ENCODE measurements around the gene PLXNB3.
"Not testable (repeated sequence)": the region's sequence is repeated elsewhere in the genome, so short reads cannot be mapped to it uniquely, and the experiment has no call there.

Gene PLXNB3

DNA sequence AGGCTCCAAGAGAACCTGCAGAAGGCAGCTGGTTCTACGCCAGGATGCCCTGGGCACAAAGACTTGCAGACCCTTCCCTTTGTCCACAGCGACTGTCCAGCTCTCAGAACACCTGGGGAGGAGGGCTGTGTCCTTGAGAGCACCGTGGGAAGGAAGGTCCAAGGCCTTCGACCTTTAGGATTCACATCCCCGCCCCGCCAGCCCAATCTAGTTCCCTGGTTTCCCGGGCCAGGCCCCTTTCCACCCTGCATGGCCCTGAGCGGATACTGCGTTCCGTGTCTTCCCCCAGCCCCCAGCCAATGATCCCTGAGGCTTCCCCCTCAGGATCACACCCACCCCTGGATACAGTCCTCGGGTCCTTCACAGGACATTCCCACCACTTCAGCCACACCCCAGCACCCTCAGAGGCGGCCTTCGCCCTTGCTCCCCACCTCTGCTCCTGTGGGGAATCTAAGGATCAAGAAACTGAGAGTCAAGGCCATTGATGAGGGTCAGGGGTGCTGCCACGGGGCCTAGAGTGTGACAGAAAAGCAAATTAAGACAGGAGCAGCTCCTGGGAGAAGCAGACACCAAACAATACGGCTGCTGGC lies 30.3 kb upstream of the PLXNB3 start:
- DNase-seq, result no peak

DNA sequence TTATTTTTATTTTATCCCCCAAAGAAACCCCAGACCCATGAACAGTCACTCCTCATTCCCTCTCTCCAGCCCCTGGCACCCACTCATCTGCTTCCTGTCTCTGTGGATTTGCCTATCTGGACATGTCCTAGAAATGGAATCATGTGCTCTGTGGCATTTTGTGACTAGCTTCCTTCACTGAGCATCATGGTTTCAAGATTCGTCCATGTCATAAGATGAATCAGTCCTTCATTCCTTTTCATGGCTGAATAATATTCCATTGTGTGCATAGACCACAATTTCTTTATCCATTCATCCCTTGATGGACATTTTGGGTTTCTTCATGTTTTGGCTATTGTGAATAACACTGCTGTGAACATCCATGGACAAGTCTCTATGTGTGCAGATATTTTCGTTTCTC lies 29.2 kb upstream of the PLXNB3 start:
- no peak for DNase-seq

DNA sequence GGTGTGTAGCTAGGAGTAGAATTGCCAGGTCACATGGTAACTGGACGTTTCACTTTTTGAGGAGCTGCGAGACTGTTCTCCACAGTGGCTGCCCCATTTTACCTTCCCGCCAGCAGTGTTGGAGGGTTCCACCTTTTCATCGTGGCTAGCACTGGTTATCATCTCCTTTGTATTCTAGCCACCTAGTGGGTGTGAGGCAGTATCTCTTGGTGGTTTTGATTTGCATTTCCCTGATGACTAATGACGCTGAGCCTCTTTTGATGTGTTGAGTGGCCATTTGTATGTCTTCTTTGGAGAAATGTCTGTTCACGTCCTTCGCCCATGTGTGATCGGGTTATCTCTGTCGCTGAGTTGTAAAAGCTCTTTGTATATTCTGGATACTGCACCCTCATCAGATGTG lies 28.8 kb upstream of the PLXNB3 start:
- no peak for DNase-seq

DNA sequence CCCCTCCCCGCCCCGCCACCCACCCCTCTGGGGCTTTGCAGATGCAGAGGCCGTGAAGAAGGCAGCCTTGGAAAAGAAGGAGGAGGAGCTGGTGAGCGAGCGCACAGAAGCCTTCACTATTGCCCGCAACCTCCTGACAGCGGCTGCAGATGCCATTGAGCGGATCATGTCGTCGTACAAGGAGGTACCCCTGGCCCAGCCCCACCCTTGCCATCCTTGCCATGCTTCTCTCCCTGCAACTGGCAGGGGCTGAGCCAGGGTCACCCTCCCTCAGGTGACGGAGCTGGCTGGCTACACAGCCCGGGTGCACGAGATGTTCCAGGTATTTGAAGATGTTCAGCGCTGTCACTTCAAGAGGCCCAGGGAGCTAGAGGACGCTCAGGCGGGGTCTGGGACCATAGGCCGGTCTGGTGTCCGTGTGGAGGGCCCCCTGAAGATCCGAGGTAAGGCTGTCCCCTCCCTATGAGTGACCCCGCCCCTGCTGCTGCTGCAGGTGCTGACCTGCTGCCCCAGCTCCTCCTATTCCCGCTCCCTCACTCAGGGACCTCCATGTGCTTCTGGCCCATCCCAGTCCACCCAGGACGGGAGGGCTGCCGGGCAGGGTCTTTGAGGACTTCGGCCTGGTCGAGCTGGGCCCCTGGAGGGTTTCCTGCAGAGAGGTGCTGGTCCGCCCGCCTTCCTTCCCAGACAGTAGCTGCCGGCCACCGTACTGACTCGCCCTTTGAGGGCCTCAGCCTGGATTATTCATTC lies 27.8 kb upstream of the PLXNB3 start:
- no peak for DNase-seq

DNA sequence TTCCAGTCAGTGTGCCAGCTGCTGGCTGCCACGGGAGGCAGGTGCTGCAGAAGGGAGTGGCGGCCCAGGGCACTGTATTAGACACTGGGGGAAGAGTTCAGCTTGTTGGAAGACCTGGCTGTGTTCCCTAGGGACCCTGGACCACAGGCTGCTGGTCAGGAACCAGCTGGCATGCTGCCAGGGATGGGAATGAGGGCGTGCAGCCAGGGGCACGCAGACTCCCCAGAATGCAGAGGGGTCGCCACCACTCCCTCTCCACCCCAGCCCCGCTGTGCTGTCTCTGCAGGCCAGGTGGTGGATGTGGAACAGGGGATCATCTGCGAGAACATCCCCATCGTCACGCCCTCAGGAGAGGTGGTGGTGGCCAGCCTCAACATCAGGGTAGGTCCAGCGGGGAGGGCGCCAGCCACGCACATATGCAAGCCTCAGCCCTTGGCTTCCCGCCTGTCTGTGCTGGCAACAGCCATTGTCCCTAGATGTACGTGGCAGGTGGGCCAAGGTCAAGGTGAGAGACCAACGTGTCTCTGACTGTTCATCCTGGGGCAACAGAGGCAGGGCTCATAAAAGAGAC lies 27.1 kb upstream of the PLXNB3 start:
- DNase-seq, result no peak

DNA sequence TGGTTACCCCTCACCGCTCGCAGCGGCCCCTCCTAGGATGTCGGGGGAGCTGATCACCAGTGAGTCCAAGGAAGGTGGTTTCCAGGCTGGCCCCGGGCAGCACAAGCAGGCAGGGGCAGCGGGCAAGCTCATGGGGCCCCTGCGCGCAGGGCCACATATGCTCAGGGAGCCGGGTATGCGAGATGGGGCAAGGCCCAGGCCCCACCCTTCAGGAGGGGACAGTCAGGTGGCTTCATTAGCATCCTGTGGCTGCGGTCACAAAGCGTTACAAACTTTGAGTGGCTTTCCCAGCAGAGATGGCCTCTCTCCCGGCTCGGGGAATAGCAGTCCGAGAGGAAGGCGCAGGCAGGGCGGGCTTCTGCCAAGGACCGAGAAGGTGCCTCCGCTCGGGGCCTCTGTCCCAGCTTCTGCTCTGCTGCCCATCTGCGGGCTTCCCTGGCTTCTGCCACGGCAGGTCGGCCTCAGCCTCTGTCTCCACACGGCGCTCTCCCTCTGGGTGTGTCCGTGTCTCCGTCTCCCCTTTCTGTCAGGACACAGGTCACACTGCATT lies 25.9 kb upstream of the PLXNB3 start:
- DNase-seq, result no peak

DNA sequence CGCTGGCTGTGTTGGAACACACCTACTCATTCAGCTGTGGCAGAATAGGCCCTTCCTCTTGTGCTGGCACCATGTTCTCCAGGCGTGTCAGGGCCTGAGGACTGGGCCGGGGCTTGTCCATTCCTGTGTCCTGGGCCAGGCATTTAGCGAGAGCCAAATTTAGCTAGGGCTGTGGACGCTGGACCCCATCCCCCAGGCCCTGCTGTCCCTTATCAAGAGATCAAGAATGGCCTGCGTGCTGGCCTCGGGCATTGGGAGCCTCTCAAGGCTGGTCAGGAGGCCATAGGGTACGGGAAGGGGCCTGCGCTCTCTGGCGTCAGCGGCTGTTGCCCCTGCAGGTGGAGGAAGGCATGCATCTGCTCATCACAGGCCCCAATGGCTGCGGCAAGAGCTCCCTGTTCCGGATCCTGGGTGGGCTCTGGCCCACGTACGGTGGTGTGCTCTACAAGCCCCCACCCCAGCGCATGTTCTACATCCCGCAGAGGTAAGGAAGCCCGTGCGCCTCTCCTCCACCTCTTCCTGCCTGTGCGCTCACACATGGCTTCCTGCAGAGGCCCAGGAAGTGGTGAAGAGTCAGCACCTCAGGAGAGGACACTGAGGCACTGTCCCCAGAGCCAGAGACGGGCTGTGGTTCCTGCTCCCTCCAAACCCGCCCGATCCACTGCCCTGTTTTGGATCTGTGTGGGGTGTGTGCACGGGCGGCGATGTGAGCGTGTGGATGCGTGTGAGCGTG lies 24.1 kb upstream of the PLXNB3 start:
- DNase-seq, result no peak

DNA sequence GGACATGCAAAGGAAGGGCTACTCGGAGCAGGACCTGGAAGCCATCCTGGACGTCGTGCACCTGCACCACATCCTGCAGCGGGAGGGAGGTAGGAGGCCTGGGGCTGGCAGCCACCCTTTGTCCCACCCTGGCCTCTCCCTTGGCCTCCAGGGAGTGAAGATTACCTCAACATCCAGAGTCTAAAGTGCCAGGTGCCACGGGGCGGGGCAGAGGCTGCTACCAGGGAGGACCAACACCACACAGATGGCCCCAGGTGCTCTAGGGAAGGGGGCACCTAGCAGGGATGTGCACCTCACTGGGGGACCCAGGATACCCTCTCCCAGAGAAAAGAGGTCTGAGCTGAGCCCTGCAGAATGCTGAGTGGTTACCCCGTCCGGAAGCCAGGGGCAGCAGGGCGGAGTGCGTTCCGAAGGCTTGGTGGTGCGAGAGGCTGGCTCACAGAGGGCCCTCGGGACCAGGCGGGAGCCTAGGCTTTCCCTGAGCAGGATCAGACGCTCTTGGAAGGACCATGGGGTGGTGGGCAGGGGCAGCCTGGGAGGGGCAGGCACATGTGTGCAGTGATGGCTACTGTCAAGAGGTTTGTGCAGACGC lies 23.3 kb upstream of the PLXNB3 start:
- no peak for DNase-seq

DNA sequence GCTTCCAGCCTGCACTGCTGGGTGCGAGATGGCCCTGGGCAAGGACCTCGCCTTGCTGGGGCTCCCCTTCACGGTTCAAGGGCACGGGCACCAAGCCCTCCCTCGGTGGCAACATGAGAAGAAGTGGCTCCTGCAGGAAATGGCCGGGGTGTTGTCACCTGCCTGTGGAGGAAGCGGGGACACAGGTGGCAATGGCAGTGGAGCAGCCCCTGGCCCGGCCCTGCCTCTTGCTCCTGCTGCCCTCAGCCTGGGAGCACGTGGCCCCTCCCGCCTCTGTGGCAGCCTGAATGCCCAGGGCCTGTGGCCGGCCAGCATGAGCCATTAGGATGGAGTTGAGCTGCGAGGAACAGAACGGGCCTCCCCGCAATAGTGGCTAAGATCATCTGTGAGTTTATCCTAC lies 22.6 kb upstream of the PLXNB3 start:
- DNase-seq, result no peak

DNA sequence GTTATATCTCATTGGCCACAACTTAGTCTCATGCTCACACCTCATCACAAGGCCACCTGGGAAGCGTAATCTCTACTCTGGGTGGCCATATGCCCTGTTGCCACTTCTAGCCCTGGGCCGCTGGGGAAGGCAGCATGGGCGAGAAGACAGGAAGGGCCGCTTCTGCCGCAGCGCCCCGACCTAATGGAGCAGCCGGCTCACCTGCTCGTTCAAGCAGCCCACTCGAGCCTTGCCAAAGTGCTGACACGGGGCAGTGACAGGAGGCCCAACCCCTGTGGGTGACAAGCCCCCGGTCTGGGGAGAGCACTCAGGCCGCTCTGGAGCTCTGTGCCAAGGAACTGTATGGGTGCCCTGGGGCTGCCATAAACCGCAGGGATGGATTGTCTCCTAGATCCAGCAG lies 21.9 kb upstream of the PLXNB3 start:
- not testable (repeated sequence) for DNase-seq

DNA sequence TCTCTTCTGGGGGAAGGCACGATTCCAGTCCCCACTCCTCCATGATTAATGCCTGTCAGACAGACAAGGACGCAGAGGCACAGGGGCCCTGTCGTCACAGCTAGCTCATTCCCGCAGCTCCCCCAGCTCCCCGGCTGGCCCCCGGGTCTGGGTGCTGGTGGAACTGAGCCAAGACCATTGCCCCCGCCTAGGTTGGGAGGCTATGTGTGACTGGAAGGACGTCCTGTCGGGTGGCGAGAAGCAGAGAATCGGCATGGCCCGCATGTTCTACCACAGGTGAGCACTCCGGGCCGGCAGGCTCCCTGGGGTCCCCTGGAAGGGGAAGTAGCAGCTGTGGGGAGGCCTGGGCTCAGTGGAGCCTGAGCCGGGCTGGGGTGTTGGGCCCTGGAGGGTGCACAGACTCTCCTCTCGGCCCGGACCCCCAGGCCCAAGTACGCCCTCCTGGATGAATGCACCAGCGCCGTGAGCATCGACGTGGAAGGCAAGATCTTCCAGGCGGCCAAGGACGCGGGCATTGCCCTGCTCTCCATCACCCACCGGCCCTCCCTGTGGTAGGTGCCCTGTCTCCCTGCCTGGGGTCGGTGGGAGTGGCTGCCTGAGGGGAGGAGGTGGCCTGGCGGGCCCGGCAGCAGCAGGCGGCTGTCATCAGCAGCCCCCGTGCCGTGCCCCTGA lies 21.1 kb upstream of the PLXNB3 start:
- not testable (repeated sequence) for DNase-seq

DNA sequence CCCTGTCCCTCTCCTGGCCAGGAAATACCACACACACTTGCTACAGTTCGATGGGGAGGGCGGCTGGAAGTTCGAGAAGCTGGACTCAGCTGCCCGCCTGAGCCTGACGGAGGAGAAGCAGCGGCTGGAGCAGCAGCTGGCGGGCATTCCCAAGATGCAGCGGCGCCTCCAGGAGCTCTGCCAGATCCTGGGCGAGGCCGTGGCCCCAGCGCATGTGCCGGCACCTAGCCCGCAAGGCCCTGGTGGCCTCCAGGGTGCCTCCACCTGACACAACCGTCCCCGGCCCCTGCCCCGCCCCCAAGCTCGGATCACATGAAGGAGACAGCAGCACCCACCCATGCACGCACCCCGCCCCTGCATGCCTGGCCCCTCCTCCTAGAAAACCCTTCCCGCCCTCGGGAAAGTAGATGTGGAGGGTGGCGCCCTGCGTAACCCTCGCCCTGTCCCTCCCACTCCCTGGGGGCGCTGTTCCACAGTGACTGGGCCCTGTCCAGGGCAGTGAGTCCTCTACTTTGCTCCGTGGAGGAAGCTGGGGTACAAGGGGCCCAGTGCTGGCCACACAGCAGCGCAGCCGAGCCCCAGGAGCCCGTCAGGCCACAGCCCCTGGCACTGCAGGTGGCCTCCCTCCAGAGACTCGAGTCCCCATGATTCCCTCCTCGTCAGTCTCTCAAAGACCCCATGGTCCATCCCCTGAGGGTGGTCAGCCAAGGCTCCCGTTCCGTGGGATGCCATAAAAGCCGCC lies 20.4 kb upstream of the PLXNB3 start:
- not testable (repeated sequence) for DNase-seq

DNA sequence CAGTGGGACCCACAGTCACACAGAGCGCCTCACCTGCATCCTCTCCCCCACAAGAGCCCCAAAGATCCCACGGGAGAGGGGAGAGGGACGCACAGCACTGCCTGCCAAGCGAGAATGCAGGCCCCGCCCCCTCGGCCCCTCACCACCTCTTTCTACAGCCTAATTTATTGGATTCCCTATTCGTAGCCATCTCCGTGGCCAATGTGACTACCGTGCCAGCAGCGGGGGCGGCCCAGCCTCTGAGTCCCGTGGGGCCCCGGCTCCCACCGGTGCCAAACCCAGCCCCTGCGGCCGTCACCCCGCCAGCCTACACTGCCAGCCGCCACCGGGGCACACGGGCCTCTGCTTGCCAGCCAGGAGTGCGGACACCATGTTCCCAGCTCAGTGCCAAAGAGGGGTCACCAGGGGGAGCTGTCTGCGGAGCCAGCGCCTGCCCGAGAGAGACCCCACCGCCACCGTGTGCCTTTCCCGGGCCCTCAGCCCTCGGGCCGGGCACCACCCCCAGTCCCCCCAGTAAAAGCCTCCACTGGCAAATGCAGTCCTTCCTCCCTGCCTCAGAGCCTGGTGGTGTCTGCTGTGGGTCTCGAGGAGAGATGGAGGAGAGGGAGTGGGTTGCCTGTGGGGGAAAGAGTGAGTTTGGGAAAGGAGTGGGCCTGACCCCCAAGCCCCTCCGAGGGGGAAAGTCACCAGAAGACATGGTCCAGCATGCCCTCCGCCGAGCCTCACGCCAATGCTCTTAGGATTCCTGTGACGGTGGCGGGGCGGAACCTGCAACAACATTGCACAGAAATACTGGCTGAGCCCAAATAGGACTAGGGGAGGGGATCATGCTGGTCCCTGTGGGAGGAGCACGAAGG lies 19.6 kb upstream of the PLXNB3 start:
- DNase-seq, result no peak

DNA sequence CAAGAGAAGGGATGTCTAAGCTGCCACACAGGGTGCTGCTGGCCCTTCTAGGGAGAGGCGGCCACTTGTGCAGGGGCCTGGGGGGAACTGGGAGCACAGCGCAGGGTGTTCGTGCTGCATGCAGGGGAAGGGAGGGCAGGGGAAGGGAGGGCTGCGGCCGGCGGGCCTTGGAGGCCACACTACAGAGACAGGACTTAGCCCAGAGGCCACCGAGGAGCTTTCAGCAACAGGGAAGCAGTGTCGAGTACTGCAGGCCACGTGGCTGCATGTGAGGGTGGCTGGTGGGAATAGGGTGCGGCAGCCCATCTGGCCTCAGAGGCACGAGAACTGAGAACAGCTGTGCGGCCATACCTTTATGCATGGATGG lies 19.0 kb upstream of the PLXNB3 start:
- not testable (repeated sequence) for DNase-seq

DNA sequence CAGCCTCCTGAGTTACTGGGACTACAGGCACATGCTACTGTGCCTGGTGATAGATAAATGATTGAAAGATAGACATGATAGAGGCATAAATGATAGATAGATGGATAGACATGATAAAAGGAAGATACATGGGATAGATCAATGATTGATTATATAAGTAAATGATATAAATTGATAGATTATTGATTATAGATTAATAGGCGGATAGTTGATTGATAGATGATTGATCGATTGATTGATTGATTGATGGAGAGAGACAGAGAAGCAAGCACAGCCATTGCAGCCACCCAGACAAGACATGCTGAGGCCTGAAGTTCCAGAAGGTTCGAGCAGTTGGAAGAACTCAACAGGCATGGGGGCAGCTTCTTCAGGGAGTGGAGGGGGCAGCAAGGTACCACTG lies 17.7 kb upstream of the PLXNB3 start:
- no peak for DNase-seq

DNA sequence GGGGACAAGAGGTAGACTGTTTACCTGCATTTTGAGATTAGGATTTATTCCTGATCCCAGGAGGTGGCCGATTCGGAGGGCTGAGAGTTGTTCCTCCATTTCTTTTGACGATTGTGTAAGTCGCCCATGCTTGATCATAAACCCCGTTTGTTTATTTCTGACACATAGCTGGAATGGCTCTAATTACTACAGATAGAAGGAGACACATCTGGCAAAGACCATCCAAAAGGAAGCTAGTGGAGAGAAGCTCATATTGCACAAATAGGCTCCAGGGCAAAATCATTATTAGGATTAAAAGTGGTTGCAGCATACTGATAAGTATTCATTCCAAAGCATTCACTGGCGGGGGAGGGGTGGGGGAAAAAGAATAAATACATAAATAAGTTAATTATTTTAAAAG lies 17.1 kb upstream of the PLXNB3 start:
- peak; percentile 9 for DNase-seq

DNA sequence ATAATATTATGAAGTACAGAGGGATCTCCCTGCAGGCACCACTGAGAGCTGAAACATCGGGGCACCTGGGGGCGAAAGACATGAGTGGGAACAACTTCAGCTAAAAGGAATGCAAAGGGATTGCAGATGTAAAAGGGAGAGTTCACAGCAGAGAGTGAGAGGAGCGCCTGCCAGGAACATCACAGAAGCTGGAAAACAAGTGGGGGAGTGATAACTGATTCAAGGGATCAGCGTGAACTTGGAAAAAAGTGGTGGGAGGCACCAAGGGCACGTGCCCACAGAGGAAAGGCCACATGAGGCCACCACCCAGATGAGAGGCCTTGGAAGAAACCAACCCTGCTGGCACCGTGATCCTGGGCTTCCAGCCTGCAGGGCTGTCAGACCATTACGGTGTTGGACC lies 15.0 kb upstream of the PLXNB3 start:
- DNase-seq, result not testable (repeated sequence)

DNA sequence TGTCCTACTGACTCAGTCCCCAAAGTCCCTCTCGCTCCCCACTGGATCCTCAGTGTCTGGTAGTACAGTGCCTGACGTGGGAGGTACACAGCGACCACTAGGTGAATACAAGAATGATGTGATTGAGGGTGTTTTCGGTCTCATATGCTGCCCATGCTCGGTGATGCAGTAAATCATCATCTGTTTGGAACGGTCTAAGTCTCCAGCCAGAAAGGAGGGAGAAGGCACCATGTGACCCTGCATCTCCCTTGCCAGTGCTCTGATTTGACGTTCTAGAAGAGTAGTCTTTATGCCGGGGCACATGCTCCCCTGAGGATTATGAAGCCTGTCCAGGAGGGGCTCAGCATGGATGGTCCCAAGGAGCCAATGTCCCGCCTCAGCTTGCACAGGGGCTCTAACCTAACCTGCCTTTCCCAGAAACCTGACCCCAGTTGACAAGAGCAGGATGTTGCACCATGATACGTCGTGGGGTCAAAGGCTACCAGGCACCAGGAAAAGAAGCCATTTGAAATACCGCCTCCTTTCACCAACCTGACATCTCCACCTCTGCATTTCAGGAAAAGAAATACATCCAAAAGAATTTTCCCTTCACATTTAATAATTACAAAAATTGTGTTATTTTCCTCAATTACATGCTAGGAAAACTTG lies 13.8 kb upstream of the PLXNB3 start:
- DNase-seq, result no peak

DNA sequence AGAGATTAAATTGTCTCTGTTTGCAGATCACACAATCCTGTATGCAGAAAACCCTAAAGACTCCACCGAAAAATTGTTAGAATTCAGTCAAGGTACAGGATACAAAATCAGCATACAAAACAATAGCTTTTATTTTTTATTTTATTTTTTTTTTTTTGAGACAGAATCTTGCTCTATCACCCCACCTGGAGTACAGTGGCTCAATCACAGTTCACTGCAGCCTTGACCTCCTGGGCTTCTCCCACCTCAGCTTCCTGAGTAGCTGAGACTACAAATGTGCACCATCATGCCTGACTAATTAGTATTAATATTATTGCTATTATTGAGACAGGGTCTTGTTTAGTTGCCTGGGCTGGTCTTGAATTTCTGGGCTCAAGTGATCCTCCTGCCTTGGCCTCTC lies 8.9 kb upstream of the PLXNB3 start:
- DNase-seq, result no peak

DNA sequence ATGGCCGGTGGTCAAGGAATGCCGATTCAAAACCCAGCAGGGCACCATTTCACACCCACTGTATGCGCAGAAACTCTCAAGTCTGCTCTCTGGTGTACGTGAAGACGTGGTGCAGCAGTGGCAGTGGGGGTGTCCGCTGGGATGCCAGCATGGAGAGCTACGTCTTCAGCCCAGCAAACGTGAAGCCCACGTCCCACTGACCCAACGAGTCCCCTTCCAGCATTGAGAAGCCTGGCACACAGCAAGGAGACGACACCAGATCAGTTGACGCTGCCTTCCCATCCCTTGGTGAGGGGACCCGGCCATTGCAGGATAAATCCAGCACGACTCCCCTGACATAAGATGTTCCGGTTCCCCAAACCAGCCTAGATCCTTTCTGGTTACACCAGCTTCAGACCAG lies 2.2 kb upstream of the PLXNB3 start:
- DNase-seq, result no peak
